NB4 (cell line): ENCODE results near the gene WDR31.

ENCODE experiments used
- CTCF ChIP-seq: IDR thresholded peaks from one replicate; pipeline ENCODE4 v1.5.1; 2012; ENCODE audit warnings: low read depth, low read length
- MAX ChIP-seq: IDR thresholded peaks from 2 replicates; pipeline ENCODE4 v1.6.1; 2011; ENCODE audit warnings: low read depth, low read length
- MYC ChIP-seq: IDR thresholded peaks from 2 replicates; pipeline ENCODE4 v1.6.1; 2011; ENCODE audit warnings: low read depth, low read length
- POLR2A ChIP-seq: IDR thresholded peaks from 2 replicates; pipeline ENCODE4 v1.6.1; 2011; ENCODE audit warnings: mild to moderate bottlenecking; ENCODE audit not compliant: insufficient read length; ENCODE audit errors: extremely low read depth

- TF ChIP-seq CTCF (no peak), POLR2A (no peak), MAX (no peak), MYC (no peak)
Observed at GRCh38 chr9:113298924-113299770, 40.9 kb downstream of the WDR31 start.
